Ishikawa (cell line): ENCODE data around the gene BBS7.

Experiments
- CEBPB ChIP-seq: IDR thresholded peaks from 2 replicates; pipeline ENCODE4 v1.6.1; 2012
- CREB1 ChIP-seq: IDR thresholded peaks from 2 replicates; pipeline ENCODE4 v1.6.1; 2012; ENCODE audit warnings: low read depth
- EGR1 ChIP-seq: IDR thresholded peaks from 2 replicates; pipeline ENCODE4 v1.6.1; 2012
- EP300 ChIP-seq: IDR thresholded peaks from 2 replicates; pipeline ENCODE4 v1.6.1; 2012; ENCODE audit warnings: borderline replicate concordance
- FOXM1 ChIP-seq: IDR thresholded peaks from 2 replicates; pipeline ENCODE4 v1.6.1; 2012; ENCODE audit warnings: low read depth, borderline replicate concordance
- NFIC ChIP-seq: IDR thresholded peaks from 2 replicates; pipeline ENCODE4 v1.6.1; 2012
- RAD21 ChIP-seq: IDR thresholded peaks from 2 replicates; pipeline ENCODE4 v1.6.1; 2012; ENCODE audit warnings: low read depth
- TAF1 ChIP-seq: IDR thresholded peaks from 2 replicates; pipeline ENCODE4 v1.6.1; 2012; ENCODE audit warnings: low read depth, mild to moderate bottlenecking
- TCF12 ChIP-seq: IDR thresholded peaks from 2 replicates; pipeline ENCODE4 v1.6.1; 2012; ENCODE audit warnings: low read depth
- TEAD4 ChIP-seq: IDR thresholded peaks from 2 replicates; pipeline ENCODE4 v1.6.1; 2012
- YY1 ChIP-seq: IDR thresholded peaks from 2 replicates; pipeline ENCODE4 v1.6.1; 2012; ENCODE audit warnings: low read depth
- ZBTB7A ChIP-seq: IDR thresholded peaks from 2 replicates; pipeline ENCODE4 v1.6.1; 2012; ENCODE audit warnings: low read depth
- TF ChIP-seq, protein P1 (sequence below): IDR thresholded peaks from 2 replicates; pipeline ENCODE4 v1.6.1; 2012; ENCODE audit warnings: low read depth, mild to moderate bottlenecking
- TF ChIP-seq, protein P2 (sequence below): IDR thresholded peaks from 2 replicates; pipeline ENCODE4 v1.6.1; 2012
- TF ChIP-seq, protein P3 (sequence below): IDR thresholded peaks from 2 replicates; pipeline ENCODE4 v1.6.1; 2012

Gene BBS7

DNA sequence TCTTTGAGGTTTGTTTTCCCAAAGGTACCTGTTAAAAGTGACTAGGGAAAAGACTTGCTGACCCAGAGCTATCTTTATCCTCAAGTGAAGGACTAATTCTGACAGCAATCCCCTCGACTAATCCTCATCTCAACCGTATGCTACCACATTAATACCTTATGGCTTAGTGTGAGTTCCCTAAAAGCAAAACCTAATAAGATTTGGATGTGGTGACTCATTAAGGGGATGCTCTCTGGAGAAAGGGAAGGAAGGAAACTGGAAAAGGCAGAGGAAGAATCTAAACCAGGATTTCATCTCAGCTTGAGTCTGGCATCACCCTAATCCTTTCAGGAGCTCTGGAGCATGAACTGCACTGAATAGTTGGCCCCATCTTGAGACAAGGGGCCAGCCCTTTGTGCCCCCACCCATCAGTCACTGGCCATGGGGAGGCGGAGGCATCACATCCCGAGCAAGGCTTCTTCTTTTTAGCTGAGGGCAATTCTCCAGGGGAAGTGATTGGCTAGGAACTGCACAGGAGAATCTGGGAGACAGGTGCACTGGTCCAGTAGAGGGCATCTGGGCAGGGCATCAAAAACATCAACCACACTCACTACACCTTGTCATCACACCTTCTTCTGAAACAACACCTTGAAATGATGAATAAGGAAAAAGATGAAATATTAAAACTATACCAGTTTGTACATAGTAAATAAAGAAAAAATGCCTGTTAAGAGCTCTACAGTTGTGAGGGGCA, 6.9 kb upstream of the BBS7 start:
- TF ChIP-seq FOXM1 (no peak), TAF1 (no peak), EP300 (no peak), RAD21 (no peak), TEAD4 (no peak), TCF12 (no peak), ZBTB7A (no peak), EGR1 (no peak), CREB1 (no peak)
- TF ChIP-seq, protein P1, sequence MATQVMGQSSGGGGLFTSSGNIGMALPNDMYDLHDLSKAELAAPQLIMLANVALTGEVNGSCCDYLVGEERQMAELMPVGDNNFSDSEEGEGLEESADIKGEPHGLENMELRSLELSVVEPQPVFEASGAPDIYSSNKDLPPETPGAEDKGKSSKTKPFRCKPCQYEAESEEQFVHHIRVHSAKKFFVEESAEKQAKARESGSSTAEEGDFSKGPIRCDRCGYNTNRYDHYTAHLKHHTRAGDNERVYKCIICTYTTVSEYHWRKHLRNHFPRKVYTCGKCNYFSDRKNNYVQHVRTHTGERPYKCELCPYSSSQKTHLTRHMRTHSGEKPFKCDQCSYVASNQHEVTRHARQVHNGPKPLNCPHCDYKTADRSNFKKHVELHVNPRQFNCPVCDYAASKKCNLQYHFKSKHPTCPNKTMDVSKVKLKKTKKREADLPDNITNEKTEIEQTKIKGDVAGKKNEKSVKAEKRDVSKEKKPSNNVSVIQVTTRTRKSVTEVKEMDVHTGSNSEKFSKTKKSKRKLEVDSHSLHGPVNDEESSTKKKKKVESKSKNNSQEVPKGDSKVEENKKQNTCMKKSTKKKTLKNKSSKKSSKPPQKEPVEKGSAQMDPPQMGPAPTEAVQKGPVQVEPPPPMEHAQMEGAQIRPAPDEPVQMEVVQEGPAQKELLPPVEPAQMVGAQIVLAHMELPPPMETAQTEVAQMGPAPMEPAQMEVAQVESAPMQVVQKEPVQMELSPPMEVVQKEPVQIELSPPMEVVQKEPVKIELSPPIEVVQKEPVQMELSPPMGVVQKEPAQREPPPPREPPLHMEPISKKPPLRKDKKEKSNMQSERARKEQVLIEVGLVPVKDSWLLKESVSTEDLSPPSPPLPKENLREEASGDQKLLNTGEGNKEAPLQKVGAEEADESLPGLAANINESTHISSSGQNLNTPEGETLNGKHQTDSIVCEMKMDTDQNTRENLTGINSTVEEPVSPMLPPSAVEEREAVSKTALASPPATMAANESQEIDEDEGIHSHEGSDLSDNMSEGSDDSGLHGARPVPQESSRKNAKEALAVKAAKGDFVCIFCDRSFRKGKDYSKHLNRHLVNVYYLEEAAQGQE: no peak
- TF ChIP-seq, protein P2, sequence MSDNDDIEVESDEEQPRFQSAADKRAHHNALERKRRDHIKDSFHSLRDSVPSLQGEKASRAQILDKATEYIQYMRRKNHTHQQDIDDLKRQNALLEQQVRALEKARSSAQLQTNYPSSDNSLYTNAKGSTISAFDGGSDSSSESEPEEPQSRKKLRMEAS: no peak

DNA sequence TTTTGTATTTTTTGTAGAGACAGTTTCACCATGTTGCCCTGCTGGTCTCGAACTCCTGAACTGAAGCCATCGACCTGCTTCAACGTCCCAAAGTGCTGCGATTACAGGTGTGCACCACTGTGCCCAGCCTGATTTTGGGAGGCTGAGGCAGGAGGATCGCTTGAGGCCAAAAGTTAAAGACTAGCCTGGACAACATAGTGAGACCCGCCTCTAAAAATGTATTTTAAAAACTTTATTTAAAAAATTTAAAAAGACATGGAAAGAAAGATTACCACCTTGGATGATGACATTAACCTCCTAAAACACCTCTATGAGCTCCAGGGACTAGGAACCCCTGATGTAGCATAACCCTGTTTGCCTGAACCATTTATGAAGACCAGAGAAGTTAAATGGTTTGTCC, 5.8 kb upstream of the BBS7 start:
- no peak for TF ChIP-seq NFIC
- TF ChIP-seq RAD21: no peak
- no peak for TF ChIP-seq ZBTB7A
- no peak for TF ChIP-seq TAF1
- TF ChIP-seq, protein P2: no peak
- TF ChIP-seq CREB1: no peak
- TF ChIP-seq FOXM1: no peak
- no peak for TF ChIP-seq CEBPB
- no peak for TF ChIP-seq TEAD4
- no peak for TF ChIP-seq YY1
- TF ChIP-seq, protein P3, sequence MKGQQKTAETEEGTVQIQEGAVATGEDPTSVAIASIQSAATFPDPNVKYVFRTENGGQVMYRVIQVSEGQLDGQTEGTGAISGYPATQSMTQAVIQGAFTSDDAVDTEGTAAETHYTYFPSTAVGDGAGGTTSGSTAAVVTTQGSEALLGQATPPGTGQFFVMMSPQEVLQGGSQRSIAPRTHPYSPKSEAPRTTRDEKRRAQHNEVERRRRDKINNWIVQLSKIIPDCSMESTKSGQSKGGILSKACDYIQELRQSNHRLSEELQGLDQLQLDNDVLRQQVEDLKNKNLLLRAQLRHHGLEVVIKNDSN: no peak
- TF ChIP-seq TCF12: no peak
- no peak for TF ChIP-seq EP300

DNA sequence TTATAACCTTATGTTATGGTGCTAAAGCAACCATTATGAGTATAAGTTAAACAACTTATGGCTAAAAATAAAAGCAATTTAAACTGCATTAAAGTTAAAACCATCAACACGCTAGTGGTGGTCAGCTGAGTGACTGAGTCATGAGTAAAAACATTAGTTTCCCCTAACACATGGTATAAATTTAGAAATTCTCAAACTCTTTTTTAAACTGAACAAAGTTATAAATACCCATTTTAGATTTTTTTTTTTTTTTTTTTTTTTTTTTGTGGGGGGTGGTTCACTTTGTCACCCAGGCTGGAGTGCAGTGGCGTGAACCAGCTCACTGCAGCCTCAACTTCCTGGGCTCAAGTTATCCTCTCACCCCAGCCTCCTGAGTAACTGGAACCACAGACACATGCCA, 5.4 kb upstream of the BBS7 start:
- TF ChIP-seq, protein P2: no peak
- TF ChIP-seq TEAD4: no peak
- no peak for TF ChIP-seq EGR1
- TF ChIP-seq FOXM1: no peak
- no peak for TF ChIP-seq TAF1
- no peak for TF ChIP-seq NFIC
- no peak for TF ChIP-seq YY1
- TF ChIP-seq CREB1: no peak
- TF ChIP-seq EP300: no peak
- no peak for TF ChIP-seq CEBPB
- TF ChIP-seq TCF12: no peak
- TF ChIP-seq, protein P1: no peak
- TF ChIP-seq, protein P3: no peak
- TF ChIP-seq ZBTB7A: no peak
- no peak for TF ChIP-seq RAD21

DNA sequence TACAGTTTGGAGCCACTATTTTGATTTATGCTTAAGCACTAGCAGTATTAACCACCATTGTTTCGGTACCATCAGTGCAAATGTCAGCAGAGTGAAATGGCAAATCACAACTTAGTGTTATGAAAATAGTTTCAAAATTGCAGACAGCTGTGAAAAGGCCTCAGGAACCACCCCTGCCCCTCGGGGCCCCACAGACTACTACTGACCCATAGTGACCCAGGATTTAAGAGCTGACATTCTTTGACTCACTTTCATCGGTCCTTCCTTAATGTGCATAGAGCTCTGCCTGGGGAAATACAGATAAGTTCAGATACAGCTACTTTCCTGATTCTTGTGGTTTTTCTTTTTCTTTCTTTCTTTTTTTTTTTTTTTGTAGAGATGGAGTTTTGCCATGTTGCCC, 3.3 kb upstream of the BBS7 start:
- TF ChIP-seq, protein P1: no peak
- TF ChIP-seq CEBPB (no peak), NFIC (no peak), YY1 (no peak), TAF1 (no peak), EP300 (no peak)
- TF ChIP-seq, protein P2: no peak
